22Rv1 (cell line): ENCODE results near the gene KREMEN2.

Experiments used
- ZFX ChIP-seq: fragments of 450-650 bp; IDR thresholded peaks from 2 replicates; pipeline ENCODE4 v1.6.1; 2017; ENCODE audit warnings: antibody characterized with exemption, borderline replicate concordance
- TF ChIP-seq, protein P1 (sequence below): fragments of 450-650 bp; IDR thresholded peaks from 2 replicates; pipeline ENCODE4 v1.5.1; 2017; ENCODE audit warnings: mild to moderate bottlenecking

- TF ChIP-seq, protein P1, sequence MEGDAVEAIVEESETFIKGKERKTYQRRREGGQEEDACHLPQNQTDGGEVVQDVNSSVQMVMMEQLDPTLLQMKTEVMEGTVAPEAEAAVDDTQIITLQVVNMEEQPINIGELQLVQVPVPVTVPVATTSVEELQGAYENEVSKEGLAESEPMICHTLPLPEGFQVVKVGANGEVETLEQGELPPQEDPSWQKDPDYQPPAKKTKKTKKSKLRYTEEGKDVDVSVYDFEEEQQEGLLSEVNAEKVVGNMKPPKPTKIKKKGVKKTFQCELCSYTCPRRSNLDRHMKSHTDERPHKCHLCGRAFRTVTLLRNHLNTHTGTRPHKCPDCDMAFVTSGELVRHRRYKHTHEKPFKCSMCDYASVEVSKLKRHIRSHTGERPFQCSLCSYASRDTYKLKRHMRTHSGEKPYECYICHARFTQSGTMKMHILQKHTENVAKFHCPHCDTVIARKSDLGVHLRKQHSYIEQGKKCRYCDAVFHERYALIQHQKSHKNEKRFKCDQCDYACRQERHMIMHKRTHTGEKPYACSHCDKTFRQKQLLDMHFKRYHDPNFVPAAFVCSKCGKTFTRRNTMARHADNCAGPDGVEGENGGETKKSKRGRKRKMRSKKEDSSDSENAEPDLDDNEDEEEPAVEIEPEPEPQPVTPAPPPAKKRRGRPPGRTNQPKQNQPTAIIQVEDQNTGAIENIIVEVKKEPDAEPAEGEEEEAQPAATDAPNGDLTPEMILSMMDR = peak; percentile 45
- no peak for TF ChIP-seq ZFX
Observed at GRCh38 chr16:2969545-2970521, 5.8 kb downstream of the KREMEN2 start.
